Neural cell (in vitro differentiated cells): ENCODE data around the gene CANX. TPM values are rescaled to one million over a fixed set of nuclear protein-coding genes. Genes with fewer than 3 reads are reported as not detected.

Experiments used
- H2AFZ ChIP-seq: fragments of 200-600, 300-800 bp; sonication (generic), shearing (Covaris generic); 2 replicates; pipeline ENCODE4 v1.6.0; 2014; ENCODE audit warnings: low read depth, mild to moderate bottlenecking, antibody characterized with exemption, low read length, moderate library complexity
- H3F3A ChIP-seq: fragments of 200-600 bp; shearing (Covaris generic); 2 replicates; pipeline ENCODE4 v1.6.1; 2016; ENCODE audit warnings: mild to moderate bottlenecking, moderate library complexity, mixed read lengths, antibody characterized with exemption, low read length; ENCODE audit not compliant: insufficient read depth, poor library complexity, severe bottlenecking
- H3K27ac ChIP-seq: fragments of 200-600, 300-800 bp; sonication (generic), shearing (Covaris generic); 2 replicates; pipeline ENCODE4 v1.5.1; 2014; ENCODE audit warnings: mild to moderate bottlenecking, low read length, moderate library complexity
- H3K27me3 ChIP-seq: fragments of 300-800, 200-600 bp; sonication (generic), shearing (Covaris generic); 2 replicates; pipeline ENCODE4 v1.6.0; 2014; ENCODE audit warnings: mild to moderate bottlenecking, low read depth, low read length, moderate library complexity; ENCODE audit not compliant: insufficient read depth
- H3K36me3 ChIP-seq: fragments of 300-800, 200-600 bp; sonication (generic), shearing (Covaris generic); 2 replicates; pipeline ENCODE4 v1.5.1; 2014; ENCODE audit warnings: mild to moderate bottlenecking, antibody characterized with exemption, low read length, moderate library complexity; ENCODE audit not compliant: insufficient read depth
- H3K4me2 ChIP-seq: fragments of 300-800, 200-600 bp; sonication (generic), shearing (Covaris generic); 2 replicates; pipeline ENCODE4 v1.6.0; 2014; ENCODE audit warnings: mild to moderate bottlenecking, low read length
- H3K4me3 ChIP-seq: fragments of 300-800, 200-600 bp; sonication (generic), shearing (Covaris generic); 2 replicates; pipeline ENCODE4 v1.5.1; 2014; ENCODE audit warnings: mild to moderate bottlenecking, low read length, moderate library complexity
- H3K79me2 ChIP-seq: fragments of 200-600 bp; shearing (Covaris generic); replicated peaks from 2 replicates; pipeline ENCODE4 v1.6.0; 2014; ENCODE audit warnings: mild to moderate bottlenecking, low read length, moderate library complexity; ENCODE audit not compliant: insufficient read depth
- H3K9ac ChIP-seq: fragments of 300-800, 200-600 bp; sonication (generic), shearing (Covaris generic); 2 replicates; pipeline ENCODE4 v1.6.1; 2016; ENCODE audit warnings: mild to moderate bottlenecking, low read length, mixed read lengths
- H3K9me2 ChIP-seq: fragments of 200-600 bp; shearing (Covaris generic); 2 replicates; pipeline ENCODE4 v1.6.1; 2016; ENCODE audit warnings: mild to moderate bottlenecking, low read length, mixed read lengths; ENCODE audit not compliant: insufficient read depth
- H3K9me3 ChIP-seq: fragments of 200-600, 300-800 bp; sonication (generic), shearing (Covaris generic); 2 replicates; pipeline ENCODE4 v1.6.1; 2016; ENCODE audit warnings: mild to moderate bottlenecking, mixed run types, low read length, moderate library complexity, mixed read lengths
- H4K20me1 ChIP-seq: fragments of 200-600 bp; shearing (Covaris generic); 2 replicates; pipeline ENCODE4 v1.6.1; 2016; ENCODE audit warnings: mild to moderate bottlenecking, mixed run types; ENCODE audit not compliant: insufficient read depth
- EP300 ChIP-seq: fragments of 450-650 bp; conservative IDR thresholded peaks from 2 replicates; pipeline ENCODE4 v1.6.1; 2014; ENCODE audit warnings: antibody characterized with exemption, mild to moderate bottlenecking, moderate library complexity; ENCODE audit not compliant: poor library complexity, severe bottlenecking
- EZH2 ChIP-seq: fragments of 200-600, 300-800 bp; shearing (Covaris generic), sonication (generic); IDR thresholded peaks from 2 replicates; pipeline ENCODE4 v1.6.1; 2014; ENCODE audit warnings: antibody characterized with exemption, low read length, borderline replicate concordance, mild to moderate bottlenecking; ENCODE audit not compliant: insufficient read depth, poor library complexity, severe bottlenecking
- MXI1 ChIP-seq: fragments of 450-650 bp; conservative IDR thresholded peaks from 2 replicates; pipeline ENCODE4 v1.6.1; 2014; ENCODE audit warnings: antibody characterized with exemption, mild to moderate bottlenecking; ENCODE audit not compliant: poor library complexity, severe bottlenecking
- POLR2AphosphoS5 ChIP-seq: IDR thresholded peaks from 2 replicates; pipeline ENCODE4 v1.6.1; 2012
- RAD21 ChIP-seq: fragments of 450-650 bp; conservative IDR thresholded peaks from 2 replicates; pipeline ENCODE4 v1.6.1; 2014; ENCODE audit warnings: antibody characterized with exemption, mild to moderate bottlenecking, moderate library complexity
- REST ChIP-seq: IDR thresholded peaks from 2 replicates; pipeline ENCODE4 v1.6.1; 2012; ENCODE audit warnings: borderline replicate concordance
- SMC3 ChIP-seq: fragments of 450-650 bp; conservative IDR thresholded peaks from 2 replicates; pipeline ENCODE4 v1.6.1; 2014; ENCODE audit warnings: antibody characterized with exemption, mild to moderate bottlenecking, moderate library complexity; ENCODE audit not compliant: poor library complexity
- TAF1 ChIP-seq: IDR thresholded peaks from 2 replicates; pipeline ENCODE4 v1.6.1; 2012; ENCODE audit warnings: low read depth
- polyA plus RNA-seq: library from polyadenylated mRNA; depleted of rRNA; stranded (reverse); fragments of >200 nt; gene quantifications from 2 replicates; pipeline ENCODE4 v1.2.3, GENCODE V29; 2014
- TF ChIP-seq, protein P1 (sequence below): fragments of 450-650 bp; IDR thresholded peaks from 2 replicates; pipeline ENCODE4 v1.5.1; 2014; ENCODE audit warnings: antibody characterized with exemption, mild to moderate bottlenecking, moderate library complexity; ENCODE audit not compliant: poor library complexity, severe bottlenecking

CANX gene
- polyA plus RNA-seq, 1 donor from 2014 or later = 232 TPM

DNA sequence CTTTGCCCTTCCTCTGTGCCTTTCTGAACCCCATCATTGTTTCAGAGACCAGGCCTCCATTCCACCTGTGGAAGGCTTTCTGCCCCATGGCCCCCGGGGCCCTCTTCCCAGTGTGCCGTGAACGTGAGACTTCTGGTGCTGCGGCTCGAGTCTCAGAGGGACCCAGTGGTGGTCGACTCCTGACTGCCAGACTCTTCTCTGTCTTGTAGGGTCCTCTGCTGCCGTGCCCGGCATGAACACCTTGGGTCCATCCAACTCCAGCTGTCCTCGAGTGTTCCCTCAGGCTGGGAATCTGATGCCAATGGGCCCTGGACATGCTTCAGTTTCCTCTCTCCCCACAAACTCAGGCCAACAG, 74.9 kb downstream of the CANX start:
- H2AFZ ChIP-seq = no peak overlapping the region
- no peak overlapping the region for H3K4me3 ChIP-seq
- peaks cover 8% of the 10 kb centered on the region for H3K36me3 ChIP-seq
- no peak overlapping the region for H3K4me2 ChIP-seq
- no peak overlapping the region for H3K27ac ChIP-seq
- H3K27me3 ChIP-seq = no peaks in the 10 kb centered on the region
- H3K9ac ChIP-seq = no peak overlapping the region
- TF ChIP-seq POLR2AphosphoS5 (no peak), REST (no peak), SMC3 (no peak), EP300 (no peak), TAF1 (no peak), RAD21 (no peak), EZH2 (no peak), MXI1 (no peak)
- TF ChIP-seq, protein P1, sequence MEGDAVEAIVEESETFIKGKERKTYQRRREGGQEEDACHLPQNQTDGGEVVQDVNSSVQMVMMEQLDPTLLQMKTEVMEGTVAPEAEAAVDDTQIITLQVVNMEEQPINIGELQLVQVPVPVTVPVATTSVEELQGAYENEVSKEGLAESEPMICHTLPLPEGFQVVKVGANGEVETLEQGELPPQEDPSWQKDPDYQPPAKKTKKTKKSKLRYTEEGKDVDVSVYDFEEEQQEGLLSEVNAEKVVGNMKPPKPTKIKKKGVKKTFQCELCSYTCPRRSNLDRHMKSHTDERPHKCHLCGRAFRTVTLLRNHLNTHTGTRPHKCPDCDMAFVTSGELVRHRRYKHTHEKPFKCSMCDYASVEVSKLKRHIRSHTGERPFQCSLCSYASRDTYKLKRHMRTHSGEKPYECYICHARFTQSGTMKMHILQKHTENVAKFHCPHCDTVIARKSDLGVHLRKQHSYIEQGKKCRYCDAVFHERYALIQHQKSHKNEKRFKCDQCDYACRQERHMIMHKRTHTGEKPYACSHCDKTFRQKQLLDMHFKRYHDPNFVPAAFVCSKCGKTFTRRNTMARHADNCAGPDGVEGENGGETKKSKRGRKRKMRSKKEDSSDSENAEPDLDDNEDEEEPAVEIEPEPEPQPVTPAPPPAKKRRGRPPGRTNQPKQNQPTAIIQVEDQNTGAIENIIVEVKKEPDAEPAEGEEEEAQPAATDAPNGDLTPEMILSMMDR = no peak
- no peaks in the 10 kb centered on the region for H3K79me2 ChIP-seq
- H3F3A ChIP-seq = no peaks in the 10 kb centered on the region
- no peaks in the 10 kb centered on the region for H3K9me3 ChIP-seq
- H4K20me1 ChIP-seq = no peaks in the 10 kb centered on the region
- no peaks in the 10 kb centered on the region for H3K9me2 ChIP-seq

DNA sequence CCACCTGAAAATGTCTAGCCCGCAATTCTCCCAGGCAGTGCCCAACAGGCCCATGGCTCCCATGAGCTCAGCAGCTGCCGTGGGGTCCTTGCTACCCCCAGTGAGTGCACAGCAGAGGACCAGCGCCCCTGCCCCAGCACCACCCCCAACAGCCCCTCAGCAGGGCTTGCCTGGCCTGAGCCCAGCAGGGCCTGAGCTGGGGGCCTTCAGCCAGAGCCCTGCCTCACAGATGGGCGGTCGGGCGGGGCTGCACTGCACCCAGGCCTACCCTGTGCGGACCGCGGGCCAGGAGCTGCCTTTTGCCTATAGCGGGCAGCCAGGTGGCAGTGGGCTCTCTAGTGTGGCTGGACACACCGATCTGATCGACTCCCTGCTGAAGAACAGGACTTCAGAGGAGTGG, 75.7 kb downstream of the CANX start:
- no peak overlapping the region for H3K4me3 ChIP-seq
- H4K20me1 ChIP-seq = no peaks in the 10 kb centered on the region
- H3F3A ChIP-seq = no peaks in the 10 kb centered on the region
- no peaks in the 10 kb centered on the region for H3K79me2 ChIP-seq
- no peaks in the 10 kb centered on the region for H3K9me2 ChIP-seq
- no peak overlapping the region for H3K27ac ChIP-seq
- no peaks in the 10 kb centered on the region for H3K9me3 ChIP-seq
- H3K9ac ChIP-seq = no peak overlapping the region
- H2AFZ ChIP-seq = no peak overlapping the region
- no peak overlapping the region for H3K4me2 ChIP-seq
- H3K36me3 ChIP-seq = peaks cover 8% of the 10 kb centered on the region
- H3K27me3 ChIP-seq = no peaks in the 10 kb centered on the region
- no peak for TF ChIP-seq REST
- TF ChIP-seq, protein P1 = no peak
